HG02938 (cell line): Measurements from ENCODE around the gene SHISA9.

Experiments
- ATAC-seq: cut with Tn5 transposase; IDR thresholded peaks from one replicate; pipeline ENCODE4 v1.9.1; 2021; ENCODE audit warnings: mild to moderate bottlenecking, moderate library complexity; ENCODE audit not compliant: unreplicated experiment

Gene SHISA9

GRCh38 chr16:13063457-13063856 lies 162.1 kb downstream of the SHISA9 start:
- ATAC-seq = no peak

DNA sequence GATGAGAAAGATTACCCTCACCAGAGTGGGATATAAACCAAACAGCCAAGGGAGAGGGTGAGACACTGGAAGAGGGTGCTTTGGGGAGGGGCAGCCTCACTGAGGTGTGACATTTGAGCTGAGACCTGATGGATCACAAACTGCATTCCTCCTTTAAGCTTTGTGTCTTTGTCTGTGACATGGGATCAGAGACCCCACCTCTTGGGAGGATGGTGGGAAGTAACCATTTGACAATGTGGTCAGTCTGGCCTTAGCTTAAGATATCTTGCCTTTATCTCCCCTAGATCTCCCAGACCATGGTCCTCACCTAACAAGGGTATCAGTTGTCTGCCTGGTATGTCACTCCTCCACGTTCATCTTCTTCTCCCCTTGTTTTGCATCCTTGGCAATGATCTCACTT lies 163.4 kb downstream of the SHISA9 start:
- no peak for ATAC-seq

DNA sequence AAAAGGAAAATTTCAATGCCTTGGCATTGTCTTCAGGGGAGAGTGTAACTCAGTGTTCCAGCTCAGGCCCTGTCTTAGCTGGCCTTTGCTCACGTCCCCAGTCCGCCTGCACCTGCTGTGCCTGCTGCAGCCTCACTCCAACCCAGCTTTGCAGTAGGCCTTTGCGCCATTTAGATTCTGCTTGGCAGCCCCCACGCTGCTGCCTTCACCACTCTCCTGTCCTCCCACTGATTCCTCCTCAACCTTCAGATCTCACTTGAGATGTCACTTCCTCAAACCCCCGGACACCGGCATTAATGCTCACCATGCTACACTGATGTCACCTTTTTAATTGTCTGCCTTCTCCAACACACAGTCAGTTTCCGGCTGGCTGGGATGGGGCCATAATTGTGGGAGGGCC lies 166.2 kb downstream of the SHISA9 start:
- no peak for ATAC-seq

- no peak for ATAC-seq
Measured at GRCh38 chr16:13068912-13069583, 167.7 kb downstream of the SHISA9 start.

GRCh38 chr16:13070268-13070667 lies 168.9 kb downstream of the SHISA9 start:
- no peak for ATAC-seq

DNA sequence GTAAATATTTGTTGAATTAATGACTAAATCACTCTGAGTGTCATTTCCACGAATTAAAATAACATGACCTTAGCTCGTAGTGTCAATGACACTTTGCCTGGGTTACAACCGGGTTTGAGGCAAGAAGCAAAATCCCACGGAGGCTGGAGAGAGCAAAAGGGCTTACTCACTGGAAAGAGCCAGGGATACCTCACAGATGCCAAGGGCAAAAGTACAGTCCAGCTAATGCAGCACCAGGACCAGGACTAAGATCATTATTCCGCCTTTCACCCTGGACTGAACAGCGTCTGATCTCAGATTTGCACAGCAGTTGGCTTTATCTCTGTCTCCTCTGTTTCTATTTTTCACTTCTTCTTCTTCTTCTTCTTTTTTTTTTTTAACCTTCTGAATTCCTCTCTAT lies 175.5 kb downstream of the SHISA9 start:
- no peak for ATAC-seq

- ATAC-seq = no peak
Measured at GRCh38 chr16:13077816-13078215, 176.4 kb downstream of the SHISA9 start.

- no peak for ATAC-seq
Measured at GRCh38 chr16:13080531-13080930, 179.1 kb downstream of the SHISA9 start.

DNA sequence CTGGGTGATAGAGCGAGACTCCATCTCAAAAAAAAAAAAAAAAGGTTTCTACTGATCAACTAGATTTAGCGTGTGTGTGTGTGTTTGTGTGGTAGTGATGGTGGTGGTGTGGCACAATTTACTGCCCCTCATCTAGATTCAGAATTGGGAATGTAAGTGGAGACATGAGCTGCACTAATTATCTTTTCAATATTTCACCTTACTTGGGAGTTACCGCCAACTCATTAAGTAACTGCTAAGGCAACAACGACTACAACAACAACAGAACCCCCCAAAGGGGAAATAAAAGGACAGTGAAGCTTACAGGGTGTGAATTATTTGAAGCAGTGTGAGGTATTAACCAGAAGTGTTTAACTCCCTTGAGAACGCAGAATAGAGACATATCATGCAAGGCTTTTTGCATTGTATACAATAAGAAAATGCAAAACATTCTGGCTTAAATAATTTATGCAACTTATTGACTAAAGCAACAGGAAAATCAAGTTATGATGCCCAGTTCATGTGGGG lies 180.5 kb downstream of the SHISA9 start:
- no peak for ATAC-seq

- ATAC-seq = no peak
Measured at GRCh38 chr16:13083681-13084080, 182.3 kb downstream of the SHISA9 start.

DNA sequence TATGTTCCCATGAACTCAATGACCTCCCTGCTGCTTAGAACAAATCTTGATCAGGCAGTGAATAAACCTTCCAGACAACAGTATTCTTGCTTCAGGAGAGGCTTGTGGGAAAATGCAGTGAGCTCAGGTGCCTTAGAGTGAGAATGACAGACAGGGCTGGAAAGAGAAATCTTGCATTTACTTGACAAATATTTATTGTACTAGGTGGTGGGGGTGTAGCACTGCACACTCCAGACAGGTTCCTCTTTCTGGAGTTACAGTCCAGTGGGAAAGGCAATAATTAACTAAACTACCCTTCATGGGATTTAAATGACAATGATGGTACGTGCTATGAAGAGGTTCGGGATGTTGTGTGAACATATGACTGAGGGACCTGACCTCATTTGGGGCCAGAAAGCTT lies 182.9 kb downstream of the SHISA9 start:
- no peak for ATAC-seq

DNA sequence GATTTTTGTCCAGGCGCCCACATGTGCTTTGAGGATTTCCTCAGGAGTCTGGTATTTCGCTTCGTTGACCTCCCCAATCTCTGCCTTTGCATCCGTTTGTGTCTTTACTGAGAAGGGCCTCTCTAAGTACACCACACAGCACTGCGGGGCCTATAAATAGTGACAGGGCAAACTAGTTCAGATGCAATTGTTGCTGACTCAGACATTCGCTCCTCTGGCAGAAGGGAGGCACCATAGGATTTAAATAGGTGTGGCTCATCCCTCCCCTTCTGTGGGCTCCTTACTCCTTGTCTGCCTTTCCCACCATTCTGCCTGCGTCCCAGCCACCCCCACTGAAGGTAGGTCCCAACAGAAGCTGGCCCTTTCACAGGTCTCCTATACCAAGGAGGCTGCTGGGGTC lies 192.3 kb downstream of the SHISA9 start:
- ATAC-seq = no peak

GRCh38 chr16:13095061-13095460 lies 193.7 kb downstream of the SHISA9 start:
- no peak for ATAC-seq

DNA sequence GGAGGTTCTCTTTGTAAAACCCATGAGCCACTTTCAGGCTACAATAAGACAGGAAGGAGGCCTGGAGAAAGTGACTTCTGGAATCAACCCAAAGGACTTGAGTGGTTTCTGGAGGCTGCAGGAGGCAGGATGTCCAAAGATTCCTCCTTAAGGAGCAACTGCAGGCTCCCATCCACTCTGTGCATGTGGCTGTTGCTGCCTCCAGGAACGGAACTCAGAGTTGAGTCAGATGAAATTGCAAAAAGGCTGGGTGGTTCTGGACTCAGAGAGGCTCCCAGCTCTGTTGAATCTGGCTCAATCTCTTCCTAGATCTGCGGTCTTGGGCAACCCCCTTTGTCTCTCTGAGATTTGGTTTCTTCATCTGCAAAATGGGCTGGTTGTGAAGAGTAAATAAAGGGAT lies 197.1 kb downstream of the SHISA9 start:
- no peak for ATAC-seq

- ATAC-seq = no peak
Measured at GRCh38 chr16:13099822-13100221, 198.4 kb downstream of the SHISA9 start.

DNA sequence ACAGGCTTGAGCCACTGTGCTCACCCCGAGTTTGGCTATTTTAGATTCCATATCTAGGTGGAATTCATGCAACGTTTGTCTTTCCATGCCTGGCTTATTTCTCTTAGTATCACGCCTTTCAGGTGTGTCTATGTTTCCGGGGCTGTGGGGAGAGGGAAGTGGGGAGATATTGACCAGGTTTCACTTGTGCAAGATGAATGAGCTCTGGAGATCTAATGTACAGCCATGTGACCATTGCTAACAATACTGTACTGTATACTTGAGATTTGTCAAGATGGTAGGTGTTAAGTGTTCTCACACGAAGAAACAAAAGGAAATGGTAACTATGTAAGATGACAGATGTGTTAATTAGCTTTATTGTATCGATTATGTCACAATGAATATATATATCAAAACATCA lies 199.6 kb downstream of the SHISA9 start:
- no peak for ATAC-seq

DNA sequence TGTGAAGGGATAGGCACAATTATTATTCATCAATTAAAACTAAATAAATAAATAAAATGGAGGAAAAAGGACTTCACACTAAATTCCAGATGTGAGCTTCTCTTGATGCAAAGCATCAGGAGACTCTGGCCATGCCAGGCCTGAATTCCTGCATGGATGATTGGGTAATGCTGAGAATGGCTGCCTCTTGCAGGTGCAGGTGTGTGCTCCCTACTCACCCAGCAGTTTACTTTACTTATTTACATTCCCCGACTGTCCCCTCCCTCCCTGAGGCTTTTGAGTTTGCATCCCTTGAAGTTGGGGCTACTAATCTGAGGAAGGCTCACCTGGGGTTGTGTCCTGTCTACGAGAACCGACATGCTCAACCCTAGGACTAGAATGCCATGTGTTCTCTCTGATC lies 200.4 kb downstream of the SHISA9 start:
- no peak for ATAC-seq

DNA sequence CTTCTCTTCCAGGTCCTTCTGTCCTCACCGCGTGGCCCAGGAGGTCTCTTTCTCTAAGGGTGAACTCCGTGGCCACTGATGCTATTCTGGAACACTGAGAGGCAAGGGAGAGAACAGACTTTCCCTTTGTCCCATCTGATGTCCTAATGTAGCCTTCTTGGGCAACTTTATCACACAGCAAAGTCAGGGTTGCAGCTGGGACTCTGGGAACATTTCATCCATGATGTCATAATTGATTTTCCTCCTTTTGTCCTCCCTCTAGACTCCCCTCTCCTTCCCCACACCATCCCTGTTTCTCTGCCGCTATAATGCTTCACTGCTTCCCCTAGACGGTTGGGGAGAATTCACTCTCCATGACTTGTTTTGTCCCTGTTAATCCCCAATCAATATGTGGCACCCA lies 201.0 kb downstream of the SHISA9 start:
- no peak for ATAC-seq

DNA sequence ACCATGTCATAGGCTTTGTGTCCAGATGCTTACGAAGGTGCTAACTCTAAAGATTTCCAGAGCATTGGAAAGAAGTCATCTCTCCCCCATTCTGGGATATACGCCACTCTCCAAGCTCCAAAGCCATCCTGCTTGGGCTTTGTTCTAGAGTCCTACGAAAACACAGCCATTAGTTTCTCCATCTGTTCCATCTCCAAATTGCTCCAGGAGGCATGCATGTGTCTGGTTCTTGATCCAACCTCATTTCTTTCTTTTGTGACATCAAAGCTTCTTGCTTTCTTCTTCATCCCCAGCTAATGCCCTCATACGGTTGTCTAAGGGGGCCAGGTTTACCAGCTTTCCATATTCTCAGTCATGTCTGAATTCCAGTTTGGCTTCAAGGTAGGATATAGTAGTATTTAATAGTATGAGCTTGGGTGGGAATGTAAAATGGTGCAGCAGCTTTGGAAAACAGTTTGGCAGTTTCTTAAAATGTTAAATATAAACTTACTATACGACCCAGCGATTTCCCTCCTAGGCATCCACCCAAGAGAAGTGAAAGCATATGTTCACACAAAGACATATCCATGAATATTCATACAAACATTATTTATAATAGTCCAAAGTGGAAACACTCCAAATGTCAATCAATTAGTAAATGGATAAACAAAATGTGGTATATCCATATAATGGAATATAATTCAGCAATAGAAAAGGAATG lies 202.6 kb downstream of the SHISA9 start:
- no peak for ATAC-seq

- no peak for ATAC-seq
Measured at GRCh38 chr16:13104772-13105171, 203.4 kb downstream of the SHISA9 start.

DNA sequence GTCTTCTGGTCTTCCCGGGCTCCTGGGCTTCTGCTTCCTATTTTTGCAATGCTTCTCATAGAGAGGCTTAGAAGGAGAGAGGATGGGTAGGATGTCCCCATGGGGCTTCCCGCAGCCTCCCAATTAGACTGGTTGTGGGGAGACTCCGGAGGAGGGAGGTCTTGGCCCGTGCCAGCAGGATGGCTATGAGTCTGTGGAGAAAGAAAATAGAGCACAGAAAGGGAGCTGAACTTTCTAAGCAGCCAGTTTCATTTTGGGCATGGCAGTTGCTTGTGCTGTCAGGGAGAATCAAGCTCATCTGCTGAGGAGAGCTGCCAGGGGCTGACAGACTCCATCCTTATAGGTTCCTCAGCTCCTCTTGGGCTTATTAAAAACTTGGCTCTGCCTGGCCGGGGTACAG lies 204.0 kb downstream of the SHISA9 start:
- ATAC-seq = no peak

DNA sequence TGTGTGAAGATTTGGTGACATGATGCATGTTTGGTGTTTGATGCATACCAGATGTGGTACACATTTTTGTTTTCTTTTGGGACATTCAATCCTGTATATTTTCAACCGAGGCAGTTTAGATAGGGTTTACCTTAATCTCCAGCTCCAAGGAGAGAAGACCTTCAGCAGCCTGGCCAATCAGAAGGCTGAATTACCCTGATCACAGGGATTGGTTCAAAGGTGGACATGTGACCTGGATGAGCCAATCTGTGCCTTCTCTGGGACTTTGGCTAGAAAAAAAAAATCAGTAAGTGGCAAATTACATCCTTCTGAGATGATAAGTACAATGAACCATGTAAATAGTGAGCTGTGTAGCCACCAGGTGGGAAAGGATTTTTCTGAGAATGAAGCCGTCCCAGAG lies 205.1 kb downstream of the SHISA9 start:
- no peak for ATAC-seq

GRCh38 chr16:13108126-13108525 lies 206.7 kb downstream of the SHISA9 start:
- no peak for ATAC-seq
